Neuronal stem cell (in vitro differentiated cells): ENCODE measurements around the gene DIPK1C.
A peak's percentile ranks its signal among the peaks of the same experiment; 100 is the strongest.
"Not testable (repeated sequence)": the region's sequence is repeated elsewhere in the genome, so short reads cannot be mapped to it uniquely, and the experiment has no call there.

Source experiments
- DNase-seq: peaks from one replicate; pipeline ENCODE4 v3.0.0-alpha.2; 2013; ENCODE audit warnings: low spot score
- H2AFZ ChIP-seq: one replicate; pipeline ENCODE4 v1.6.1; 2013; ENCODE audit warnings: mild to moderate bottlenecking, low read length, inconsistent platforms
- H2AK5ac ChIP-seq: 2 replicates; pipeline ENCODE4 v1.6.1; 2013; ENCODE audit warnings: low read depth, mild to moderate bottlenecking, inconsistent platforms, low read length, moderate library complexity, mixed read lengths
- H2BK120ac ChIP-seq: 2 replicates; pipeline ENCODE4 v1.6.1; 2013; ENCODE audit warnings: low read depth, mild to moderate bottlenecking, inconsistent platforms, low read length, moderate library complexity, mixed read lengths
- H2BK12ac ChIP-seq: one replicate; pipeline ENCODE4 v1.6.1; 2013; ENCODE audit warnings: low read length, inconsistent platforms
- H2BK15ac ChIP-seq: 2 replicates; pipeline ENCODE4 v1.6.1; 2013; ENCODE audit warnings: mild to moderate bottlenecking, low read length, inconsistent platforms, mixed read lengths
- H2BK5ac ChIP-seq: one replicate; pipeline ENCODE4 v1.6.1; 2013; ENCODE audit warnings: inconsistent platforms, mild to moderate bottlenecking, low read length, moderate library complexity
- H3K14ac ChIP-seq: one replicate; pipeline ENCODE4 v1.6.1; 2013; ENCODE audit warnings: low read length, inconsistent platforms
- H3K18ac ChIP-seq: 2 replicates; pipeline ENCODE4 v1.6.1; 2013; ENCODE audit warnings: low read length, inconsistent platforms
- H3K23ac ChIP-seq: 2 replicates; pipeline ENCODE4 v1.6.1; 2013; ENCODE audit warnings: low read depth, mild to moderate bottlenecking, mixed read lengths, low read length, inconsistent platforms; ENCODE audit not compliant: poor library complexity
- H3K27ac ChIP-seq: replicated peaks from 3 replicates; pipeline ENCODE4 v1.5.1; 2013; ENCODE audit warnings: low read length, inconsistent platforms
- H3K27me3 ChIP-seq, 3 experiments: 2 replicates each; pipeline ENCODE4 v1.6.1; 2013; ENCODE audit warnings: low read length in 3 of 3, mild to moderate bottlenecking in 2 of 3, inconsistent platforms in 1 of 3, low read depth in 1 of 3, mixed read lengths in 1 of 3, moderate library complexity in 1 of 3; ENCODE audit not compliant: control insufficient read depth in 3 of 3, insufficient read depth in 3 of 3
- H3K36me3 ChIP-seq, 2 donors: replicated peaks in 1 of 2; 2 replicates each; pipeline ENCODE4 v1.6.1; 2013; ENCODE audit warnings: low read length in 2 of 2; ENCODE audit not compliant: control insufficient read depth in 2 of 2, insufficient read depth in 2 of 2
- H3K4ac ChIP-seq: 2 replicates; pipeline ENCODE4 v1.6.1; 2013; ENCODE audit warnings: inconsistent platforms, mild to moderate bottlenecking, low read length, moderate library complexity
- H3K4me1 ChIP-seq, 2 donors: 1 replicate in 1 of 2; 2 replicates in 1 of 2; pipeline ENCODE4 v1.6.1; 2013; ENCODE audit warnings: low read length in 2 of 2, low read depth in 1 of 2; ENCODE audit not compliant: control insufficient read depth in 2 of 2, insufficient read depth in 1 of 2
- H3K4me2 ChIP-seq: one replicate; pipeline ENCODE4 v1.6.1; 2013; ENCODE audit warnings: mild to moderate bottlenecking, low read length, inconsistent platforms; ENCODE audit not compliant: insufficient read depth, poor library complexity, severe bottlenecking
- H3K4me3 ChIP-seq, 2 donors: 2 replicates each; pipeline ENCODE4 v1.5.1; 2013; ENCODE audit warnings: low read length in 2 of 2, mild to moderate bottlenecking in 2 of 2, inconsistent platforms in 1 of 2, moderate library complexity in 1 of 2
- H3K79me1 ChIP-seq: one replicate; pipeline ENCODE4 v1.6.1; 2013; ENCODE audit warnings: low read depth, mild to moderate bottlenecking, inconsistent platforms, low read length, moderate library complexity
- H3K9ac ChIP-seq: one replicate; pipeline ENCODE4 v1.6.1; 2013; ENCODE audit warnings: mild to moderate bottlenecking, low read depth, low read length, inconsistent platforms; ENCODE audit not compliant: poor library complexity
- H3K9me3 ChIP-seq, 2 donors: replicated peaks in 1 of 2; 2 replicates each; pipeline versions ENCODE3 to v1.6.1; 2013; ENCODE audit warnings: low read length in 2 of 2, mild to moderate bottlenecking in 2 of 2, inconsistent platforms in 1 of 2, low read depth in 1 of 2, mixed read lengths in 1 of 2, moderate library complexity in 1 of 2; ENCODE audit not compliant: control insufficient read depth in 2 of 2, insufficient read depth in 1 of 2
- H4K8ac ChIP-seq: one replicate; pipeline ENCODE4 v1.6.1; 2013; ENCODE audit warnings: low read depth, mild to moderate bottlenecking, inconsistent platforms, low read length, moderate library complexity
- H4K91ac ChIP-seq: one replicate; pipeline ENCODE4 v1.6.1; 2013; ENCODE audit warnings: low read length, low read depth, mild to moderate bottlenecking, inconsistent platforms; ENCODE audit not compliant: poor library complexity
- WGBS, 2 donors: extraction: QIAGEN DNeasy Blood & Tissue Kit; methylation state at CpG; one replicate each; pipeline ENCODE4 v1.1.7; 2013; ENCODE audit warnings: missing lambda C conversion rate in 2 of 2, mixed read lengths in 1 of 2; ENCODE audit not compliant: insufficient read length in 2 of 2, insufficient replicate concordance in 1 of 2; ENCODE audit errors: extremely low coverage in 2 of 2; 5-methylcytosine and 5-hydroxymethylcytosine counted together

DIPK1C gene

DNA sequence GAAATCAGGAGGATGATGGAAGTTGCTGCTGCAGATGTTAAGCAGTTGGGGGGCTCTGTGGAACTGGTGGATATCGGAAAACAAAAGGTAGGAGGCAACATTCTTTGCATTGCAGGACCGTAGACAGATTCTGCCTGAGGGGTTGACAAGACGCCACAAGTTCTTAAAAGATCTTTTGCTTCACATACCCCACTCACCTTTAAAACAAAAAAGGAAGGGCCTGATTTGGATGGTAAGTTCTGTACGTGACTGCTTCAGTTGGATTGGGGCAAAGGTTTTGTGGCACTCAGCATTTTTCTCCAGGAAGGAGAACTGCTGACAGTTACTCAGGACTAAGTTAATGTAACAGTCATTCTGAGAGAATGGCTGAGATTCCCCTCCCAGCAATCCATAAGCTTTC lies 44.3 kb upstream of the DIPK1C start:
- DNase-seq = no peak

DNA sequence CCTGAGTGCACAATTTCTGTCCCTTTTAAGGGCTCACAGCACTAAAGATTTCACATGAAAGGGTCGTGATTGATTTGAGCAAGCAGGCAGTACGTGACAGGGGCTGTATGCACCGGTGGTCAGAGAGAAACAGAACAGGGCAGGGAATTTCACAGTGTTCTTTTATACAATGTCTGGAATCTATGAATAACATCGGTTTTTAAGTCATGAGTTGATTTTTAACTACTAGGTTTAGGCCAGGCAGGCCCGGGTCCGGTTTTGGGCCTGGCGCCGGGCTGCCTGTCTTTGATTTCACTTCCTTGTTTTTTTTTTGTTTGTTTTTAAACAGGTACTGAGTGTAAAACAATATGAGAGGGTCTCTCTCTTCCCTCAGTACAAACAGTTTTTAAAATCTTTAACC lies 43.7 kb upstream of the DIPK1C start:
- not testable (repeated sequence) for H2BK15ac ChIP-seq, H2AK5ac ChIP-seq, H3K4ac ChIP-seq, H2BK12ac ChIP-seq, H3K9ac ChIP-seq, H4K8ac ChIP-seq, H4K91ac ChIP-seq, H3K4me3 ChIP-seq, H3K14ac ChIP-seq, H2AFZ ChIP-seq, H3K18ac ChIP-seq, H3K9me3 ChIP-seq, H3K27ac ChIP-seq, H3K79me1 ChIP-seq, H2BK5ac ChIP-seq, H3K23ac ChIP-seq, H2BK120ac ChIP-seq, DNase-seq, H3K4me2 ChIP-seq, H3K27me3 ChIP-seq
- Histone ChIP-seq H3K36me3 (peaks cover 20 to 78% of the 10 kb centered on the region in 2 donors), H3K4me1 (peaks cover 5 to 13% of the 10 kb centered on the region in 2 donors)
- no CpG with 5 or more reads among the region's 8 CpGs for WGBS, 2 donors

More for the DNA sequence above, 44.3 kb upstream of the DIPK1C start:
- Histone ChIP-seq H3K18ac (no peak overlapping the region), H3K14ac (no peak overlapping the region), H2BK15ac (no peak overlapping the region), H3K4me2 (no peak overlapping the region), H3K36me3 (peaks cover 23 to 84% of the 10 kb centered on the region in 2 donors), H3K4me3 (no peak overlapping the region), H3K4me1 (peaks cover 5 to 13% of the 10 kb centered on the region in 2 donors), H3K79me1 (peaks cover 5% of the 10 kb centered on the region), H4K8ac (no peak overlapping the region), H2BK5ac (no peak overlapping the region), H3K27ac (peak overlapping the region; percentile 20), H2BK12ac (no peak overlapping the region), H4K91ac (no peak overlapping the region), H3K9me3 (no peaks in the 10 kb centered on the region), H3K9ac (peak overlapping the region; percentile 70), H2AFZ (no peak overlapping the region), H3K23ac (no peak overlapping the region), H2AK5ac (no peak overlapping the region), H3K27me3 (peaks cover 0 to 3% (median 0%) of the 10 kb centered on the region in 3 experiments), H2BK120ac (no peak overlapping the region), H3K4ac (no peak overlapping the region)
- no CpG with 5 or more reads among the region's 4 CpGs for WGBS, 2 donors

DNA sequence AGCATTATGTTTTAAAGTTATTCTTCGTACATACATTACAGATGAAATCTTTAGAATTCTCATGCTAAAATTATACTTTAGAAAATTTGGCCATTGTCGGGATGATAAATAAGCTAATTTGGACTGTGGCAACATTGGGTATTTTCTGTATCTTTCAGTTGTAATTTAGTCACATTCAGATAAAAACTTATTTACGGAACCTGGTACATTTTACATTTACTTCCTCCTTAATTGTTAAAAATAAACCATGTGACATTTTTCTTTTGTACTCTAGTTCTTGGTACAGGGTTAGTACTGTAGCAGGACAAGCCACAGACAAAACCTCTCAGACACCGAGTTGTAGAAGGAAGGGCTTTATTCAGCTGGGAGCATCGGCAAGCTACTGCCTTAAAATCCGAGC lies 43.3 kb upstream of the DIPK1C start:
- Histone ChIP-seq H3K14ac (no peak overlapping the region), H4K8ac (no peak overlapping the region), H3K18ac (no peak overlapping the region), H3K23ac (no peak overlapping the region), H3K4me3 (no peak overlapping the region), H3K4me2 (no peak overlapping the region), H2AFZ (no peak overlapping the region), H3K79me1 (peaks cover 5% of the 10 kb centered on the region), H3K27ac (no peak overlapping the region), H3K4ac (no peak overlapping the region), H2BK120ac (no peak overlapping the region), H3K27me3 (peaks cover 0 to 3% (median 0%) of the 10 kb centered on the region in 3 experiments), H2BK15ac (no peak overlapping the region), H3K9me3 (no peaks in the 10 kb centered on the region), H2BK12ac (no peak overlapping the region), H4K91ac (no peak overlapping the region), H2AK5ac (no peak overlapping the region), H3K9ac (no peak overlapping the region), H2BK5ac (no peak overlapping the region), H3K36me3 (peaks cover 18 to 73% of the 10 kb centered on the region in 2 donors), H3K4me1 (peaks cover 5 to 13% of the 10 kb centered on the region in 2 donors)
- WGBS, 2 donors = no CpG with 5 or more reads among the region's 6 CpGs
- no peak for DNase-seq

DNA sequence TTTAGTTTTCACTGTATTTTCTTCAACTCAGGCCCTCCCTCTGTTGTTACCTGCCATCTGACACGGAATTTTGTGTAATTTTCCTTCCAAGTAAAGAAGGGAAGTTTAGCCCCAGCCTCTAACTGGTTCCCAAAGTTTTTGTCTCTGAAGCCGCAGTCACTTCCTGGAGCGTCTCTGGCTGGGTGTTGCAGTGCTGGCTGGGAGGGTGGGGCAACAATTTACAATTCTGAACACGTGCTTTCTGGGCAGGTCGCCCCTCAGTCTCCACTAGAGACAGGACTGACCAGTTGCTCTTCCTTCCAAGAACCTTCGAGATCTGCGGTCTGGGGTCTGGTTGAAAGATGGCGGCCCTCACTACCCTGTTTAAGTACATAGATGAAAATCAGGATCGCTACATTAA lies 42.5 kb upstream of the DIPK1C start:
- no peak overlapping the region for H2AK5ac ChIP-seq
- no peak overlapping the region for H4K8ac ChIP-seq
- no peak overlapping the region for H3K27ac ChIP-seq
- no peak overlapping the region for H4K91ac ChIP-seq
- no peak overlapping the region for H2BK120ac ChIP-seq
- no peak overlapping the region for H2BK15ac ChIP-seq
- no peak overlapping the region for H3K23ac ChIP-seq
- H3K4me2 ChIP-seq = no peak overlapping the region
- H2BK5ac ChIP-seq = no peak overlapping the region
- DNase-seq = no peak
- H3K4me1 ChIP-seq = peaks cover 5 to 13% of the 10 kb centered on the region in 2 donors
- H2AFZ ChIP-seq = no peak overlapping the region
- H3K4me3 ChIP-seq = no peak overlapping the region
- peaks cover 0 to 3% (median 0%) of the 10 kb centered on the region in 3 experiments for H3K27me3 ChIP-seq
- no peak overlapping the region for H3K9ac ChIP-seq
- H3K14ac ChIP-seq = no peak overlapping the region
- WGBS, 2 donors = no CpG with 5 or more reads among the region's 9 CpGs
- peaks cover 5% of the 10 kb centered on the region for H3K79me1 ChIP-seq
- peaks cover 18 to 66% of the 10 kb centered on the region in 2 donors for H3K36me3 ChIP-seq
- no peak overlapping the region for H3K4ac ChIP-seq
- H3K9me3 ChIP-seq = no peaks in the 10 kb centered on the region
- no peak overlapping the region for H2BK12ac ChIP-seq
- no peak overlapping the region for H3K18ac ChIP-seq
